ENCODE measurements around the gene CD4. TPM values are rescaled to one million over a fixed set of nuclear protein-coding genes. Genes with fewer than 3 reads are reported as not detected.
"Not testable (repeated sequence)": the region's sequence is repeated elsewhere in the genome, so short reads cannot be mapped to it uniquely, and the experiment has no call there.

Gene CD4
- total RNA-seq: 13.4 TPM
- long read RNA-seq, transcript CD4-201 (10 exons, 3,114 nt): major isoform, 5 of 7 reads
- long read RNA-seq, partial matches to known transcripts: 1 of 7 reads
- long read RNA-seq, other reads (novel, unspliced or antisense): 1 of 7 reads

GRCh38 chr12:6788972-6789924 is at the start of gene CD4:
CD4 (plus strand) TSS chr12:6789528; CDS start chr12:6800139, 10,611 bp downstream.
- peak; percentile 77 for ATAC-seq
- intact Hi-C loops (cut with DNase I): no loop called here

GRCh38 chr12:6742080-6742479 is 47.2 kb upstream of the CD4 start:
- ATAC-seq; intact Hi-C loops (cut with DNase I); DNase-seq (ENCODE audit: missing footprints): not testable (repeated sequence)

More at GRCh38 chr12:6788972-6789924, at the start of gene CD4:
- peak; percentile 87 for DNase-seq (ENCODE audit: missing footprints)

- intact Hi-C loops (cut with DNase I): no loop called here
- ATAC-seq: no peak
Measured at GRCh38 chr12:6742834-6743233, 46.5 kb upstream of the CD4 start.

GRCh38 chr12:6743300-6743699 is 46.0 kb upstream of the CD4 start:
- DNase-seq (ENCODE audit: missing footprints); intact Hi-C loops (cut with DNase I); ATAC-seq: not testable (repeated sequence)

More at GRCh38 chr12:6742834-6743233, 46.5 kb upstream of the CD4 start:
- DNase-seq (ENCODE audit: missing footprints): no peak

GRCh38 chr12:6745741-6746525 is 43.4 kb upstream of the CD4 start:
- no peak for DNase-seq (ENCODE audit: missing footprints)
- intact Hi-C loops (cut with DNase I): no loop called here
- peak; percentile 32 for ATAC-seq

GRCh38 chr12:6747216-6747615 is 42.1 kb upstream of the CD4 start:
- no peak for ATAC-seq

GRCh38 chr12:6748761-6749160 is 40.6 kb upstream of the CD4 start:
- no peak for ATAC-seq
- intact Hi-C loops (cut with DNase I): no loop called here

More at GRCh38 chr12:6747216-6747615, 42.1 kb upstream of the CD4 start:
- no peak for DNase-seq (ENCODE audit: missing footprints)
- intact Hi-C loops (cut with DNase I): no loop called here

GRCh38 chr12:6750506-6750905 is 38.8 kb upstream of the CD4 start:
- intact Hi-C loops (cut with DNase I): no loop called here
- no peak for DNase-seq (ENCODE audit: missing footprints)
- ATAC-seq: no peak

More at GRCh38 chr12:6748761-6749160, 40.6 kb upstream of the CD4 start:
- no peak for DNase-seq (ENCODE audit: missing footprints)

GRCh38 chr12:6751767-6752166 is 37.6 kb upstream of the CD4 start:
- no peak for DNase-seq (ENCODE audit: missing footprints)
- ATAC-seq: no peak
- intact Hi-C loops (cut with DNase I): loop anchor here (2.0 kb wide), 1 partner anchor 17 kb away; no protein-coding TSS in a partner anchor

- peak; percentile 84 for DNase-seq (ENCODE audit: missing footprints)
- intact Hi-C loops (cut with DNase I): loop anchor here (2.0 kb wide), 1 partner anchor 18 kb away; no protein-coding TSS in a partner anchor
- ATAC-seq: no peak
Measured at GRCh38 chr12:6752167-6752920, 37.0 kb upstream of the CD4 start.

- intact Hi-C loops (cut with DNase I): loop anchor here (1.0 to 2.0 kb wide), 5 partner anchors 13 to 72 kb away; partner anchors contain the start of genes PTMS and ZNF384
- peak; percentile 98 for DNase-seq (ENCODE audit: missing footprints)
- peak; percentile 97 for ATAC-seq
Measured at GRCh38 chr12:6752921-6753771, 36.2 kb upstream of the CD4 start, which contains the start of gene MLF2. MLF2 (minus strand) TSS chr12:6753141; CDS start chr12:6752334, 807 bp downstream.

- ATAC-seq: no peak
- DNase-seq (ENCODE audit: missing footprints): no peak
- intact Hi-C loops (cut with DNase I): loop anchor here (1.0 to 2.0 kb wide), 5 partner anchors 12 to 71 kb away; partner anchors contain the start of genes PTMS and ZNF384
Measured at GRCh38 chr12:6753772-6754356, 35.5 kb upstream of the CD4 start.

GRCh38 chr12:6754411-6754810 is 34.9 kb upstream of the CD4 start:
- DNase-seq (ENCODE audit: missing footprints) (no peak), ATAC-seq (no peak)
- intact Hi-C loops (cut with DNase I): no loop called here

GRCh38 chr12:6757028-6757690 is 32.2 kb upstream of the CD4 start:
- intact Hi-C loops (cut with DNase I): no loop called here
- ATAC-seq: no peak
- DNase-seq (ENCODE audit: missing footprints): no peak

GRCh38 chr12:6758506-6759095 is 30.7 kb upstream of the CD4 start:
- no peak for DNase-seq (ENCODE audit: missing footprints)
- intact Hi-C loops (cut with DNase I): no loop called here
- ATAC-seq: no peak

GRCh38 chr12:6759741-6760140 is 29.6 kb upstream of the CD4 start:
- intact Hi-C loops (cut with DNase I): no loop called here

More at GRCh38 chr12:6759741-6760140, 29.6 kb upstream of the CD4 start:
- DNase-seq (ENCODE audit: missing footprints) (no peak), ATAC-seq (no peak)
